GM18502 (cell line): Measurements from ENCODE around the gene PPP1R37.

Experiments
- ATAC-seq: cut with Tn5 transposase; IDR thresholded peaks from one replicate; pipeline ENCODE4 v1.9.1; 2021; ENCODE audit warnings: mild to moderate bottlenecking; ENCODE audit not compliant: unreplicated experiment, poor library complexity

Gene PPP1R37

DNA sequence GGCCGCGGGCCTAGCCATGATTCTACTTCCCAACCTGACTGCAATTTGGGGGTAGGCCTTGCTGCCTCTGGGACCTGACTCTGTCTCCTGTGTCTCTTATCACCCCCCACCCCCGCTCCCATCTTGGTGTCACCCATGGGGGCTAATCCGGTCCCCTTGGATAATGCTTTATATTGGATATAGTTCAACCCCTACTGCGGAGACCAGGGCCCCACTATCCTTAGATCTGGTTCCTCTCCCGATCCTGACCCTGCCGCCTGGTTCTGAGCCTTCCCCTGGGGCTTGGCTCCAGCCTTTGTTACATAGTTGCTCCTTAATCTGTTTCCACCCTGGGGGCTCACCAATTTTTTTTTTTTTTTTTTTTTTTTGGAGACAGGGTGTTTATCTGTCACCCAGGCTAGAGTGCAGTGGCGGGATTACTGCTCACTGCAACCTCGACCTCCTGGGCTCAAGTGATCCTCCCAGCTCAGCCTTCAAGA is 87.0 kb downstream of the PPP1R37 start:
- no peak for ATAC-seq

DNA sequence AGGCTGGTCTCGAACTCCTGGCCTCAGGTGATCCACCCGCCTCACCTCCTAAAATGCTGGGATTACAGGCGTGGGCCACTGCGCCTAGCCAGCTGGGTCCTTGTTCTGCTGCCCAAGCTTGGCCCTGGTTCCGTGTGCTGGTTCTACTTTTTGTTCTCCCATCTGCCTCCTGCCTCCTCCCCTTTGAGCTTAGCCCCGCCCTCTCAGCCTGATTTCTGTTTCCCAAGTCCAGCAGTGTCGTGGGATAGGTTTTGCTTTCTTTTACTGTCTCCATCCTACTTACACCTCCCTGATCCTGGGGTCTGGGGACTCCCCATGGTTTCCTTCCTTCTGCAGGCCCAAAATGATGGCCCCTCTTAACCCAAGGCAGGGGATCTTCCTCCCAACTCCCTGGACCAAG is 88.0 kb downstream of the PPP1R37 start:
- ATAC-seq = no peak

GRCh38 chr19:45182758-45183157 is 89.8 kb downstream of the PPP1R37 start:
- no peak for ATAC-seq

DNA sequence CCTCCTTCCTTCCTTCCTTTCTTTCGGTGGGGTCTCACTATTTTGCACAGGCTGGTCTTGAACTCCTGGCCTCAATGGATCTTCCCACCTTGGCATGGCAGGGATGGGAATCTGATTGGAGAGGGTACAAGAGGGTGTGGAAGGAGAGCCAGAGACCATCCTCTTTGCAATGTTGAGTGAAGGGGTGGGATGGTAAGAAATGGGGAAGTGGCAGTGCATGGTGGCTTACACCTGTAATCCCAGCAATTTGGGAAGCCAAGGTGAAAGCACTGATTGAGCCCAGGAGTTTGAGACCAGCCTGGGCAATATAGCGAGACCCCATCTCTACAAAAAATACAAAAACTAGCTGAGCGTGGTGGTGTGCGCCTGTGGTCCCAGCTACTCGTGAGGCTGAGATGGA is 91.1 kb downstream of the PPP1R37 start:
- ATAC-seq = no peak

DNA sequence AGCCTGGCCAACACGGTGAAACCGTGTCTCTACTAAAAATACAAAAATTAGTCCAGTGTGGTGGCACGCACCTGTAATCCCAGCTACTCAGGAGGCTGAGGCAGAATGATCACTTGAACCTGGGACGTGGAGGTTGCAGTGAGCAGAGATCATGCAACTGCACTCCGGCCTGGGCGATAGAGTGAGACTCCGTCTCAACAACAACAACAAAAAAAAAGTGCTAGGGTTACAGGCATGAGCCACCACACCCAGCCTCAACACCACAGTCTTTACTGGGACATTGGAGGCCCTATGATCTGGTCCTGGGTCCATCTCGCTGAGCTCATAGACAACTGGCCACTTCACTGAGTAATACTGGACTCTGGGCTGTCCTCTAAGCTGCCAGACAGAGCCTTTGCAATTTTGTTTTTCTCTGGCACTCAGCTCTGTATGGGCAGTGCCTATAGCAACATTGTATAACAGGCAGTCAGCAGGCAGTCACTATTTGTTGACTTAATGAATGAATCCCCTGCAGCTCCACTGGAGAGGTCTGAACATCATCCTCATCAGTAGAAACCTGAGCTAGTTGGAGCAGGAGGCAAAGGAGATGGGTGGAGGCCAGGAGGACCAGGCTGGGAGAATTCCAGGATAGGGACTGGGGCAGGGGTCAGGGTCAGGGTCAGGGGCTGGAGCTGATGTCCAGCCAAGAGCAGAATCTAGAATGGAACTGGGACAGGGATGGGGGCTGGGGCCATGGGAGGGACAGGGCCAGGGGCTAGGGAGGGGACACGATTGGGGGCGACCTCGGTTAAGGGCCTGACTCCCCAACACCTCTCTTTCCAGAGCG is 93.7 kb downstream of the PPP1R37 start:
- no peak for ATAC-seq

DNA sequence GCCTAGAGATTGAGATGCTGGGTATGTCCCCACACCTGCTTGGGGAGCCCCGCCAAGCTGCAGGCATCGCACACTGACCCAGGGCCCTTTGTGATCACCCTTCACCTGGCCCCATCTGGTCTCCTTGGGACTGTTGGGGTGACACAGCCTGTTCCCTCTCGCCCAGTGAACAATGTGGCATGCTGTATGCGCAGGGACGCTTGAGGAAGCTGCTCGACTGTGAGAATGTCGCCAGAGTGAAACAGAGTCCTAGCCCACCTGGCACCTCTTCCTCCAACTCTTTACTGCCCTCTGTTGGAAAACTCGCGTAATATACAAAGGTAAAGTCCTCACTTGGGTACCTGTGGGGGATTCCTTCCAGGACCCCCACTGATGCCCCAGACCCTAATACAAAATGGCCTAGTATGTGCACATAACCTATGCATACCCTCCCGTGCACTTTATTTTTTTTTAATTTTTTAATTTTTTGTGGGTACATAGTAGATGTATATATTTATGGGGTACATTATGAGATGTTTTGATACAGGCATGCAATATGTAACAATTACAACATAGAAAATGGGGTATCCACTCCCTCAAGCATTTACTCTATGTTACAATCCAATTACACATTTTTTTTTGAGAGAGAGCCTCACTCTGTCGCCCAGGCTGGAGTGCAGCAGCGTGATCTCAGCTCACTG is 94.6 kb downstream of the PPP1R37 start:
- no peak for ATAC-seq

DNA sequence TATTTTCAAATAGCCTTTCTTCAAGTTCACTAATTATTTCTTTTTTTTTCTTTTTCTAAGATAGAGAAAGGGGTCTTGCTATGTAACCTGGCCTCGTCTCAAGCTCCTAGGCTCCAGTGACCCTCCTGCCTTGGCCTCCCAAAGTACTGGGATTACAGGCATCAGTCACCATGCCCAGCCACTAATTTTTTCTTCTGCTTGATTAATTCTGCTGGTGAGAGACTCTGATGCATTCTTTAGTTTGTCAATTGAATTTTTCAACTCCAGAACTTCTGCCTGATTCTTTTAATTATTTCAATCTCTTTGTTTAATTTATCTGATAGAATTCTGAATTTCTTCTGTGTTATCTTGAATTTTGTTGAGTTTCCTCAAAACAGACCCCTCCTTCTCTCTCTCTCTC is 97.0 kb downstream of the PPP1R37 start:
- no peak for ATAC-seq

GRCh38 chr19:45191375-45191774 is 98.4 kb downstream of the PPP1R37 start:
- no peak for ATAC-seq

- ATAC-seq = no peak
These were observed 102.8 kb downstream of the PPP1R37 start for GRCh38 chr19:45195764-45196163.
